NB4 (cell line): ENCODE results near the gene MAP2K6.

ENCODE experiments used
- DNase-seq: peaks from one replicate; pipeline ENCODE4 v3.0.0; 2010; ENCODE audit warnings: low read depth
- H3K4me3 ChIP-seq: one replicate; pipeline ENCODE4 v1.5.1; 2011; ENCODE audit warnings: mild to moderate bottlenecking, low read depth, low read length, moderate library complexity
- MYC ChIP-seq: IDR thresholded peaks from 2 replicates; pipeline ENCODE4 v1.6.1; 2011; ENCODE audit warnings: low read depth, low read length
- POLR2A ChIP-seq: IDR thresholded peaks from 2 replicates; pipeline ENCODE4 v1.6.1; 2011; ENCODE audit warnings: mild to moderate bottlenecking; ENCODE audit not compliant: insufficient read length; ENCODE audit errors: extremely low read depth
- TF ChIP-seq, protein P1 (sequence below): IDR thresholded peaks from 2 replicates; pipeline ENCODE4 v1.6.1; 2011; ENCODE audit warnings: low read depth, low read length
- TF ChIP-seq, protein P2 (sequence below): IDR thresholded peaks from one replicate; pipeline ENCODE4 v1.5.1; 2012; ENCODE audit warnings: low read depth, low read length

MAP2K6 gene

DNA sequence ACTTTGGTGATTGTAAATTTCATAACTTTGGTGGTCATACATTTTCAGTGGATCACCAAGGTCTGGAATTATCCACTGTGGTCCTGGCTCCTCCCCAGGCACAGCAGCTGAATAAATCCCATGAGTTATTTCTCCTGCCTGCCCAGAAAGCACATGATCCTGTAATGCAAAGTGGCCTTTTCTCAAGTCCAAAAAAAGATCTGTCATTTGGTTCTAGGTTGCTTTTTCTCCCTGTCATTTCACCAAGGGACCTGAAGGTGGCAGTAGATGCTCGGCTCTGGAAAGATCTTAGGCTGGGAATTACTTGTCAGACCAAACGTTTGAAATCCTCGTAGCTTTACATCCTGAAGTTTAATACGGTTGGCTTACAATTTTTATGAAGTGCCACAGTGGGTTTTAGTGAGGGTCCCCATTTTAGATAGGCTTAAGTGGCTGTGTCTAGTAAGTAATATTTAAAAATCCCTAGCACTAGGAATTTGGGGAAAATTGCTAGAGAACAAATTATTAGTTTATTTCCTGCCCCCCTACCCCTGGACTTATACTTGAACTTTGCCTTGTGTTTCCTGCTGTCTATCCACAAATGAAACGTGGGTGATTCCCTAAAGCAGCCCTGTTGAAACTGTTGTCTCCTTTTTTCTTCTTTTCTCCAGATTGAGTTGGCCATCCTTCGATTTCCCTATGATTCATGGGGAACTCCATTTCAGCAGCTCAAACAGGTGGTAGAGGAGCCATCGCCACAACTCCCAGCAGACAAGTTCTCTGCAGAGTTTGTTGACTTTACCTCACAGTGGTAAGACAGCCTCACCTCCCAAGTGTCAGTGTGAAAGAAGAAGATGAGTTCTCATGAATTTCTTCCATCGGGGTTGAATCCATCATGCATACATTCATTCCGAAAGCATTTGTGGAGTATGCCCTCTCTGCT lies 111.7 kb downstream of the MAP2K6 start:
- H3K4me3 ChIP-seq, result no peak overlapping the region
- peak; percentile 57 for DNase-seq
- no peak for TF ChIP-seq MYC
- TF ChIP-seq, protein P1, sequence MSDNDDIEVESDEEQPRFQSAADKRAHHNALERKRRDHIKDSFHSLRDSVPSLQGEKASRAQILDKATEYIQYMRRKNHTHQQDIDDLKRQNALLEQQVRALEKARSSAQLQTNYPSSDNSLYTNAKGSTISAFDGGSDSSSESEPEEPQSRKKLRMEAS, result 0 out of 2 replicates have a peak, but pooled peaks have one; percentile 14
- no peak for TF ChIP-seq POLR2A
- TF ChIP-seq, protein P2, sequence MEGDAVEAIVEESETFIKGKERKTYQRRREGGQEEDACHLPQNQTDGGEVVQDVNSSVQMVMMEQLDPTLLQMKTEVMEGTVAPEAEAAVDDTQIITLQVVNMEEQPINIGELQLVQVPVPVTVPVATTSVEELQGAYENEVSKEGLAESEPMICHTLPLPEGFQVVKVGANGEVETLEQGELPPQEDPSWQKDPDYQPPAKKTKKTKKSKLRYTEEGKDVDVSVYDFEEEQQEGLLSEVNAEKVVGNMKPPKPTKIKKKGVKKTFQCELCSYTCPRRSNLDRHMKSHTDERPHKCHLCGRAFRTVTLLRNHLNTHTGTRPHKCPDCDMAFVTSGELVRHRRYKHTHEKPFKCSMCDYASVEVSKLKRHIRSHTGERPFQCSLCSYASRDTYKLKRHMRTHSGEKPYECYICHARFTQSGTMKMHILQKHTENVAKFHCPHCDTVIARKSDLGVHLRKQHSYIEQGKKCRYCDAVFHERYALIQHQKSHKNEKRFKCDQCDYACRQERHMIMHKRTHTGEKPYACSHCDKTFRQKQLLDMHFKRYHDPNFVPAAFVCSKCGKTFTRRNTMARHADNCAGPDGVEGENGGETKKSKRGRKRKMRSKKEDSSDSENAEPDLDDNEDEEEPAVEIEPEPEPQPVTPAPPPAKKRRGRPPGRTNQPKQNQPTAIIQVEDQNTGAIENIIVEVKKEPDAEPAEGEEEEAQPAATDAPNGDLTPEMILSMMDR, result peak; percentile 84

DNA sequence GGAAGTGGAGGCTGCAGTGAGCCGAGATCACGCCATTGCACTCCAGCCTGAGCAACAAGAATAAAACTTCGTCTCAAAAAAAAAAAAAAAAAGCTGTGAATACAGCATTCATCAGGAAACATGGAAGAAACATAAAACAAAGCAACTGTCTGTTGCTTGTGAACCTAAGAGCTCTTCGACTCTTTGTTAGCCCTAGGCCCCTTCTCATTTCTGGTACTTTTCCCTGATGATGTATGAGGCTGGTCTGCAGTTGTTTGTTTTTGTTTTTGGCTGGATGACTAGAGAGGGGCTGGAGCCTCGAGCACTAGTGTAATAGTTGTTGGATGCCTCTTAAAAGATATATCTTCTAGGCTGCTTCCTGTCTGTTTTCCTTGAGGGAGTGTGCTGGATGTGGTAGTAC lies 113.5 kb downstream of the MAP2K6 start:
- DNase-seq, result no peak
- no peak overlapping the region for H3K4me3 ChIP-seq
- TF ChIP-seq, protein P1, result no peak

DNA sequence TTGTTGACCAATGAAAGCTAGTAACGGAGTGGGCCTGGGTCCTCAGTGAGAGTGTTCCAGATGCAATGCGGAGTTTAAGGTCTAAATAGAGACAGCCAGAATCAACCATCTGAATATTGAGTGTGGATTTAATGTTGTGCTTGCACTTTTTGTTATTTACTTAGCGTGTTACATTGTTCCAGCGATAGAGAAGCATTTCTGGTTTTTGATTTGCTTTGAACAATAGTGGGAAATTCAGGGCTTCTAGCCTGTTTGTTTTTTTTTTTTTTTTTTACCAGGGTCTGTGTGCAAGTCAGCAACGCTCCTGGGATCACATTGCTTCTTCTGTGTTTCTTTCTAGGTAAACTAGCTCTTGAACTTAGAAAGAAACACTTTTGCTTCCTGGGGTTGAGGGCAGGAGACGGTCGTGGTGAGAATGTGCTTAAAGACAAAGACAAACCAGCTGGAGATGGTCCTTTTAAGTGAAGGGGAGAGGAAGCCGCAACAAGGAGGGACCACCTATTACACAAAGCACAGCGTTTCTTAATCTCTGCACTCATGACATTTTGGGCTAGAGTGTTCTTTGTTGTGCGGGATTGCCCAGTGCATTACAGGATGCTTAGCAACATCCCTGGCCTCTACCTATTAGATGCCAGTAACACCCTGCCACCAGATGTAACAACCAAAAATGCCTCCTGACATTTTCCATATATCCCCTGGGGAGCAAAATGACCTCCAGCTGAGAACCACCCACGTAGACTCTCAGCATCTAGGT lies 119.2 kb downstream of the MAP2K6 start:
- no peak for DNase-seq
- no peak overlapping the region for H3K4me3 ChIP-seq
- TF ChIP-seq, protein P1, result no peak
- TF ChIP-seq, protein P2, result no peak
- TF ChIP-seq POLR2A (no peak), MYC (no peak)

DNA sequence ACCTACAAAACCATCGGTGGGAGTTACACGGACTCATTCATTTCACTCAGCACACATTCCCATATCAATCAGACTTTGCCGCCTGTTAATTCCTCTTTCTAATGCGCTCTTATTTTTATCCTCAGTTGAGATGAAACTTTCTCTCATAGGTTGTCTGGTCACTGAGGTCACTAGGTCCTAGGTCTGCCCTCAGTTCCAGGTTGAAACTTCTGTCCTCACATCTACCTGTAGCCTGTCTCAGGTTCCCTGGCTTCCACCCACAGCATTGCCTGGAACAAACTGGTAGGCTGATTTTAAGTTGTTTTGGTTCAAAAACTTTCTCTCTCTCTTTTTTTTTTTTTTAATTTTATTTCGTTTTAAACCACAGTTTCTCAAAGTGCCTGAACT lies 119.7 kb downstream of the MAP2K6 start:
- no peak overlapping the region for H3K4me3 ChIP-seq
- TF ChIP-seq, protein P1, result no peak
- TF ChIP-seq, protein P2, result no peak
- TF ChIP-seq MYC (no peak), POLR2A (no peak)
- DNase-seq, result no peak

DNA sequence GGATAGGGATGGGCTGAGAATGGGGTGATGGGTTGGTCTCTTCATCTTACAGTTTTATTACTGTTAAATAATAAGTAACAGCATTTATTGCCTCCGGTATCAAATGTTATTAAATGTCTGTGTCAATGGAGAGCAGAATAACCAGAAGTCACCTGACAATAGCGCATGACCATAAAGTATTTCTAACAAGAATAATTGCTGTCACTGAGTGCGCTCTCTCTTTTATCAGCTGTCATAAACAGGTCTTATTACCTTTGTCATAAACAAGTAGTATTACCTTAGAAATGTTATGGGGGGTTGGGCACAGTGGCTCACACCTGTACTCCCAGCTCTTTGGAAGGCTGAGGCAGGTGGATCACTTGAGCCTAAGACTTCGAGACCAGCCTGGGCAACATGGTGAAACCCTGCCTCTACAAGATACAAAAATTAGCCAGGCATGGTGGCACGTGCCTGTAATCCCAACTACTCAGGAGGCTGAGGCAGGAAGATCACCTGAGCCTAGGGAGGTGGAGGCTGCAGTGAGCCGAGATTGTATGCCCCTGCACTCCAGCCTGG lies 120.6 kb downstream of the MAP2K6 start:
- DNase-seq, result no peak
- TF ChIP-seq POLR2A (no peak), MYC (no peak)
- TF ChIP-seq, protein P2, result no peak
- TF ChIP-seq, protein P1, result no peak
- H3K4me3 ChIP-seq, result no peak overlapping the region

DNA sequence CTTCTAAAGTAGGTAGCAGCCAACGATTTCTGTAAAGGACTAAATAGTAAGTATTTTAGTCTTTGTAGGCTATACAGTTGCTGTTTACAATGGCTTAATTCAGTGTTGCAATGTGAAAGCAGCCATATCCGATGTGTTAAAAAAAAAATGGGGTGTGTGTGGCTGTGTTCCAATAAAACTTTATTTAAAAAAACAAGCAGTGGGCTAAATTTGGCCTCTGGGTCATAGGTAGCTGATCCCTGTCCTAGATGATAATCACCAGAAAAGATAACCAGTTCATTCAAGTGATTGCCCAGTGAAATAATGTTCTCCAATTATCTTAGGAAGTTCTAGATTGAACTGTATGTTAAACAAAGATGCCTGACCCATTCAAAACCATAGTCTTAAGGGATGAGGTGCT lies 124.3 kb downstream of the MAP2K6 start:
- DNase-seq, result no peak
- no peak overlapping the region for H3K4me3 ChIP-seq
- TF ChIP-seq MYC (no peak), POLR2A (no peak)
- TF ChIP-seq, protein P2, result no peak
- TF ChIP-seq, protein P1, result no peak
